GM18517 (cell line): ENCODE measurements around the gene MXD1.

Experiments
- ATAC-seq: cut with Tn5 transposase; IDR thresholded peaks from one replicate; pipeline ENCODE4 v1.9.1; 2021; ENCODE audit warnings: mild to moderate bottlenecking, moderate library complexity; ENCODE audit not compliant: unreplicated experiment

MXD1 gene

DNA sequence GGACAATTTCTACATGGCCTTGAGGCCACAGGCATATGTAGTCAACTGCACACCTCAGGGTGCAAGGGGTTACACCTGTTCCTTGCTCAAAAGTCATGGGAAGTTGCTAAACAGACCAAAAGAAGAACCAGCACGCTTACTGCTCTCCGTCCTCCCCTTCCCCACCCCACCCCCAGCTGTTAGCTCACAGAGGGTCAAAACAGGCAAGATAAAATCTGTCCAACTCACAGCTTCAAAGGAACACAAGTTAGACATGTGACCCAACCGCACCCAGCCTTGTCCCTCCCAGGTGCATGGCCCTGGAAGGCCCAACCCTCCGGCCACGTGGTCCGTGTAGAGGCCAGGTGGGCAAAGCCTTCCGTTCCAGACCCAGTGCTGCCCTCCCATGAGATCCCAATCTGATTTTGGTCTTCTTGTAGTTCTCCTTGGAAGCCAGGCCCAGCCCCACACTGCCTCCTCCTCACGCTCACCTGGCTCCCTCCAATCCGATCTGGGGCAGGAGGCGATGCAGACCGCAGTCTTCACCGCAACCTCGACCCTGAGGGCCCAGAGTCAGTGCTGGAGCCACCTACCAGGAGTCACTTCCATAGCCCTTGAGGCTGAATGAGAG is 61.0 kb downstream of the MXD1 start:
- no peak for ATAC-seq

DNA sequence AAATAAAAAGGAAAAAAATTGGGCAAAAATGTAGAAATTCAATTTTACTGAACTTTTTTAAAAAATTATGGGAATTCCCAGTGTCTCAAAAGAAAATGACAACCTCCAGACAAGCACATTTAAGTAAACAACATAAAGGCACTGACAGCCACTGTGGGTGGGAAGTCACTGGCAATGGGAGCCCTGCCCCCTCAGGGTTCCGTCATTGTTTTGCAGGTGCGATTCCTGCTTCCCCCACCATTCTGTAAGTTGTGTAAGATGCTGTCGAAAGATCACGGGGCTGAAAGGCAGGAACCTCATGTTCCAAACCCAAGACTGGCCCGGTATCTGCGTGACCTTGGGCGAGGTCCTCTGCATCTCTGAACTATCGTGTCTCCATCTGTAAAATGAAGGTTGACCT is 62.3 kb downstream of the MXD1 start:
- no peak for ATAC-seq

GRCh38 chr2:69977906-69978482 is 63.1 kb downstream of the MXD1 start:
- ATAC-seq, result no peak

DNA sequence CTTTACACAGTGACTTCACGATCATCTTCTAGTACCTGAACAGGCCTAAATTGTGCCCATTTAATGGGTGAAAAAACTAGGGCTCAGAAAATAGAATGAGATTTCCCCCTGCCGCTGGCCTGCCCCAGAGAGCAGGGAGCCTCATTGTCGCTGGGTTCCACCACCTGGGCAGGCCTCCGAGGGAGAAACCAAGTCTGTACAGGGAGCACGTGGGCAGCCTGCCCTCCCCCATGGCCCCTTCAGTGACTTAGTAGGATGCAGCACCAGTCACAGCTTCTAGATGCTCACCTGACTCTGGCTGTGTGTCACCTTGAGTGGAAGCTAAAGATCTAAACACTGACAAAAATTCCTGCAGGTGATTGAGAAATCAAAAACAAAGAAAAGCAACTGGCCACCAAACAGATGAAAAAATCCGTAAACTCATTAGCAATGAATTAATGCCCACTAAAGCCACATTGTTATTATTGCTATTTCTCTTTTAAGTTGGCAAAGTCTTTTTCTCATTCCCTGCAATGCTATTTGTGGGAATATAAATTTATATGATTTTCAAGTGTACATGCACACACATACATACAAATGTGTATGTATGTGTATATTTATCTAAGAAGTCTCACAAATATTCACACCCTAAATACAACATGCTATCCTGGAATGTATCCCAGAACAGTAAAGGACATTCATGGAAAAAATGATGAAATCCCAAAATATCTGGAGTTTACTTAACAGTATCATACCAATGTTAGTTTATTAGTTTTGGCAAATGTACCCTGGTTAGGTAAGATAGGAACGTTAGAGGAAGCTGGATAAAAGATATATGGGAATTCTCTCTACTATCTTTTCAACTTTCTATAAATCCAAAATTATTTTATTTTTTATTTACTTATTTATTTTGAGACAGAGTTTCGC is 65.2 kb downstream of the MXD1 start:
- no peak for ATAC-seq

DNA sequence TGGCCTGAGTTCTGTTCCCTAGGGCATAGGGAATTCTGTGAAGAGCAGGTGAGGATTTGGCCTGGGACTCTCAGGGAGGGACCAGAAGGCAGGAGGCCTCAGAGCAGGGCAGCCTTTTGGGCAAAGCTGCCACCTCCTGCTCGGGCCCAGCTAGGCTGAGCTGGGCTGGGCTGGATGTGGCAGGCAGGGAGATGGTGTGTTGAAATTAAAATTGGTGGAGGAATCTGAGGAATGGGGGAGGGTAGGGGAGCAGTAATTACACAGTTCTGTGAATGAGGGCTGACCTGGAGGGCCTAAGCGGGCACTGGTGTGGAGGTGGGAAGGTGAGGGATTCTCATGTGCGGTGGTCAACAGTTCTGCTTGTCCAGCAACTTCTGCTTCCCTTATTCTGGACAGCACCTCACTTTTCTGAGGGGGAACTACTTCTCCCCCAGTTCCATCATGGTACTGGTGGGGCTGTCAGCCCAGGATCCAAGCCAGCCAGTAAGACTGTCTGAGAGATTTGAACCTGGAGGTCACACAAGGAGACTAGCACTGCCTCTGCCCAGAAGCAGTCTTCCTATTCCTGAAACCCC is 68.6 kb downstream of the MXD1 start:
- no peak for ATAC-seq

GRCh38 chr2:69985216-69985615 is 70.3 kb downstream of the MXD1 start:
- no peak for ATAC-seq

- ATAC-seq, result no peak
Measured at GRCh38 chr2:69985688-69986087, 70.8 kb downstream of the MXD1 start.

- no peak for ATAC-seq
Measured at GRCh38 chr2:69986691-69987090, 71.8 kb downstream of the MXD1 start.

- ATAC-seq, result no peak
Measured at GRCh38 chr2:69988086-69988635, 73.3 kb downstream of the MXD1 start.

- no peak for ATAC-seq
Measured at GRCh38 chr2:69989009-69989408, 74.1 kb downstream of the MXD1 start.

GRCh38 chr2:69989441-69990105 is 74.7 kb downstream of the MXD1 start:
- no peak for ATAC-seq
